HL-60 (cell line): Measurements from ENCODE around the gene URB1.

Experiments
- DNase-seq, 2 experiments: peaks; one replicate each; pipeline ENCODE4 v3.0.0-alpha.2; 2010 to 2020; ENCODE audit warnings: low read depth in 1 of 2, low spot score in 1 of 2
- H3K27ac ChIP-seq: fragments of 250-450 bp; sonication (Bioruptor Pico); replicated peaks from 2 replicates; pipeline ENCODE4 v1.5.1; 2020; ENCODE audit warnings: mild to moderate bottlenecking, moderate library complexity
- H3K27me3 ChIP-seq: fragments of 250-450 bp; sonication (Bioruptor Pico); 2 replicates; pipeline ENCODE4 v1.5.1; 2021; ENCODE audit warnings: mild to moderate bottlenecking, moderate library complexity; ENCODE audit not compliant: insufficient read depth, poor library complexity, severe bottlenecking
- H3K4me3 ChIP-seq: replicated peaks from 2 replicates; pipeline ENCODE4 v1.5.1; 2011; ENCODE audit warnings: mild to moderate bottlenecking, control low read depth, low read length; ENCODE audit not compliant: insufficient read depth
- GABPA ChIP-seq: IDR thresholded peaks from 2 replicates; pipeline ENCODE4 v1.6.1; 2012; ENCODE audit warnings: low read depth
- POLR2AphosphoS5 ChIP-seq: IDR thresholded peaks from 2 replicates; pipeline ENCODE4 v1.6.1; 2012; ENCODE audit warnings: low read depth
- SPI1 ChIP-seq: IDR thresholded peaks from 2 replicates; pipeline ENCODE4 v1.6.1; 2012; ENCODE audit warnings: low read depth, mild to moderate bottlenecking, borderline replicate concordance
- TF ChIP-seq, protein P1 (sequence below): IDR thresholded peaks from one replicate; pipeline ENCODE4 v1.5.1; 2011; ENCODE audit warnings: low read length, control low read depth, inconsistent platforms; ENCODE audit not compliant: insufficient read depth
- TF ChIP-seq, protein P2 (sequence below): IDR thresholded peaks from 2 replicates; pipeline ENCODE4 v1.6.1; 2012; ENCODE audit warnings: low read depth; ENCODE audit not compliant: insufficient replicate concordance

URB1 gene

DNA sequence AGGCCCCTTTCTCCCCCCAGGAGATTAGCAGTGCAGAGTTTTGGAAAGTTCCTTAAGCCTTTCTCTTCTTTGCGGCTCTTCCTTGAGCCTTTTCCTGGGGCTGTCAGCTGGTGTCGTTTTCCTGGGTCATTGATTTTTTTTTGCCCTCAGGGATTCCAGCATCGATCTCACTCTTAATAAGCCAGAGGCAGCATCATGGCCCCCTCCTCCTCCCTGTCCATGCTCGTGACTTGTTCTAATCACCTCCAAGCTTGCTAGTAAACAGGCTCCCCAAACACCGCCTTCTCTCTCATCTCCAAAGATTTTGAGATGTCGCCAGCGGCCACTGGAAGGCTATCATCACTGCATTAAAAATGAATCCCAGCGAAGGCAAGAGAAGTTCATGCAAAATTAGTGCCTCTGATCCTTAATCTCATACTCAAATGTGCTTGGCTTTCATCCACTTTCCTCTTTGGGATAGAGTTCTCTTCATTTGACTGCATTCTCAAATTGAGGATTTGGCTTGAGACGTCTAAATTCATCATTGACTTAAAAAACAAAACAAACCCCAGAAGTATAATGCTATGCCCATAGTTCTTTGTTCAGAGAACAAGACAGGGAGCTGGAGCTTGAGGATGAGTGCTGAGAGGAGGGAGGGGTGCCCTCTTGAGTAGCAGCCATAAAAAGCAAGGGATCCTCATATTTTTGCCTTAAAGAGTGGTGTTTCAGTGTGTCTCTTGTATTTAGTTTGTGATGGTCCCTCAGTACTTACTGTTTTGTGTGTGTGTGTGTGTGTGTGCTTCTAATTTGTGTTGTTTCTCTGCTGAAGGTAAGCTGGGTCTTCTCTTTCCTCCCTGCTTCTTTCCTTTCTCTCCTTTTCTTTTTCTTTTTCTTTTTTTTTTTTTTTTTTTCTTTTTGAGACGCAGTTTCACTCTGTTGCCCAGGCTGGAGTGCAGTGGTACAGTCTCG, 22.9 kb upstream of the URB1 start:
- DNase-seq: no peak
- TF ChIP-seq SPI1 (no peak), POLR2AphosphoS5 (no peak), GABPA (no peak)
- TF ChIP-seq, protein P1, sequence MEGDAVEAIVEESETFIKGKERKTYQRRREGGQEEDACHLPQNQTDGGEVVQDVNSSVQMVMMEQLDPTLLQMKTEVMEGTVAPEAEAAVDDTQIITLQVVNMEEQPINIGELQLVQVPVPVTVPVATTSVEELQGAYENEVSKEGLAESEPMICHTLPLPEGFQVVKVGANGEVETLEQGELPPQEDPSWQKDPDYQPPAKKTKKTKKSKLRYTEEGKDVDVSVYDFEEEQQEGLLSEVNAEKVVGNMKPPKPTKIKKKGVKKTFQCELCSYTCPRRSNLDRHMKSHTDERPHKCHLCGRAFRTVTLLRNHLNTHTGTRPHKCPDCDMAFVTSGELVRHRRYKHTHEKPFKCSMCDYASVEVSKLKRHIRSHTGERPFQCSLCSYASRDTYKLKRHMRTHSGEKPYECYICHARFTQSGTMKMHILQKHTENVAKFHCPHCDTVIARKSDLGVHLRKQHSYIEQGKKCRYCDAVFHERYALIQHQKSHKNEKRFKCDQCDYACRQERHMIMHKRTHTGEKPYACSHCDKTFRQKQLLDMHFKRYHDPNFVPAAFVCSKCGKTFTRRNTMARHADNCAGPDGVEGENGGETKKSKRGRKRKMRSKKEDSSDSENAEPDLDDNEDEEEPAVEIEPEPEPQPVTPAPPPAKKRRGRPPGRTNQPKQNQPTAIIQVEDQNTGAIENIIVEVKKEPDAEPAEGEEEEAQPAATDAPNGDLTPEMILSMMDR: no peak
- TF ChIP-seq, protein P2, sequence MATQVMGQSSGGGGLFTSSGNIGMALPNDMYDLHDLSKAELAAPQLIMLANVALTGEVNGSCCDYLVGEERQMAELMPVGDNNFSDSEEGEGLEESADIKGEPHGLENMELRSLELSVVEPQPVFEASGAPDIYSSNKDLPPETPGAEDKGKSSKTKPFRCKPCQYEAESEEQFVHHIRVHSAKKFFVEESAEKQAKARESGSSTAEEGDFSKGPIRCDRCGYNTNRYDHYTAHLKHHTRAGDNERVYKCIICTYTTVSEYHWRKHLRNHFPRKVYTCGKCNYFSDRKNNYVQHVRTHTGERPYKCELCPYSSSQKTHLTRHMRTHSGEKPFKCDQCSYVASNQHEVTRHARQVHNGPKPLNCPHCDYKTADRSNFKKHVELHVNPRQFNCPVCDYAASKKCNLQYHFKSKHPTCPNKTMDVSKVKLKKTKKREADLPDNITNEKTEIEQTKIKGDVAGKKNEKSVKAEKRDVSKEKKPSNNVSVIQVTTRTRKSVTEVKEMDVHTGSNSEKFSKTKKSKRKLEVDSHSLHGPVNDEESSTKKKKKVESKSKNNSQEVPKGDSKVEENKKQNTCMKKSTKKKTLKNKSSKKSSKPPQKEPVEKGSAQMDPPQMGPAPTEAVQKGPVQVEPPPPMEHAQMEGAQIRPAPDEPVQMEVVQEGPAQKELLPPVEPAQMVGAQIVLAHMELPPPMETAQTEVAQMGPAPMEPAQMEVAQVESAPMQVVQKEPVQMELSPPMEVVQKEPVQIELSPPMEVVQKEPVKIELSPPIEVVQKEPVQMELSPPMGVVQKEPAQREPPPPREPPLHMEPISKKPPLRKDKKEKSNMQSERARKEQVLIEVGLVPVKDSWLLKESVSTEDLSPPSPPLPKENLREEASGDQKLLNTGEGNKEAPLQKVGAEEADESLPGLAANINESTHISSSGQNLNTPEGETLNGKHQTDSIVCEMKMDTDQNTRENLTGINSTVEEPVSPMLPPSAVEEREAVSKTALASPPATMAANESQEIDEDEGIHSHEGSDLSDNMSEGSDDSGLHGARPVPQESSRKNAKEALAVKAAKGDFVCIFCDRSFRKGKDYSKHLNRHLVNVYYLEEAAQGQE: no peak
- Histone ChIP-seq H3K27me3 (peaks cover 28% of the 10 kb centered on the region), H3K27ac (no peak overlapping the region), H3K4me3 (no peak overlapping the region)

DNA sequence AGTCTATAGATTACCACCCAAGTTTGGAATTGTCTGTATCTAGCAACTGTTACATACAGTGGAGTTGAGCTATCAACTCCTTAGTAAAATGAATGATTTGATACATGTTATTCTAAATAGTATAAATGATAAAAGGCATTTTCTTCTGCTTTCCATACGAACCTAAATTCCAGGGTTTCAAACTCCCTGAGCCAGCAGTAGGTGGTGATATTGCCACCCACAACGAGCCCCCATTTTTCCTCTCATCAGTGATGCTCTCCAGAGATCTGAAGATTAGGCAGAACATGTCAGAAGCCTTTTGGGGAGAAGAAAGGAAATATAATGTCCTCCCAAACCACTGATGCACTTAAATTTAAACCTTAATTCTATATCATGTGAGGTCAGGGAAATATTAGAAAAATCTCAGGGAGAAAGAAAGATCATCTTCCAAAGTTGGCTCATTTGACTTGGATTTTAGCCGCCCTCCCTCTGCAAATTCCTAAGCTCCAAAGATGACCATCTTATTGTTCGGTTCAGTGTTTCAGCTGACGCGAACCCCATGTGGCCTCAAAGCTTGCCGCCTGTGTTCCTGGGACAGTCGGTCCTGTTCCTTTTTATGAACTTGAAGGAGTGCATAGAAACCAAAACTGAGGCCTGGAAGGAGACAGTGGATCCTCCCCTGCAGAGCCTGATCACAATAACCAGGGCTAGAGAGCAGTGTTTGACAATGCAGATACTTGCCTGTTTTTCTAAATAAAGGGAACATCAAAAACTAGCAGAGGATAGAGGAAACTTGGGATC, 22.0 kb upstream of the URB1 start:
- no peak overlapping the region for H3K27ac ChIP-seq
- TF ChIP-seq, protein P2: no peak
- TF ChIP-seq POLR2AphosphoS5: no peak
- TF ChIP-seq SPI1: no peak
- TF ChIP-seq, protein P1: no peak
- TF ChIP-seq GABPA: no peak
- peaks cover 30% of the 10 kb centered on the region for H3K27me3 ChIP-seq
- H3K4me3 ChIP-seq: no peak overlapping the region
- DNase-seq: no peak

DNA sequence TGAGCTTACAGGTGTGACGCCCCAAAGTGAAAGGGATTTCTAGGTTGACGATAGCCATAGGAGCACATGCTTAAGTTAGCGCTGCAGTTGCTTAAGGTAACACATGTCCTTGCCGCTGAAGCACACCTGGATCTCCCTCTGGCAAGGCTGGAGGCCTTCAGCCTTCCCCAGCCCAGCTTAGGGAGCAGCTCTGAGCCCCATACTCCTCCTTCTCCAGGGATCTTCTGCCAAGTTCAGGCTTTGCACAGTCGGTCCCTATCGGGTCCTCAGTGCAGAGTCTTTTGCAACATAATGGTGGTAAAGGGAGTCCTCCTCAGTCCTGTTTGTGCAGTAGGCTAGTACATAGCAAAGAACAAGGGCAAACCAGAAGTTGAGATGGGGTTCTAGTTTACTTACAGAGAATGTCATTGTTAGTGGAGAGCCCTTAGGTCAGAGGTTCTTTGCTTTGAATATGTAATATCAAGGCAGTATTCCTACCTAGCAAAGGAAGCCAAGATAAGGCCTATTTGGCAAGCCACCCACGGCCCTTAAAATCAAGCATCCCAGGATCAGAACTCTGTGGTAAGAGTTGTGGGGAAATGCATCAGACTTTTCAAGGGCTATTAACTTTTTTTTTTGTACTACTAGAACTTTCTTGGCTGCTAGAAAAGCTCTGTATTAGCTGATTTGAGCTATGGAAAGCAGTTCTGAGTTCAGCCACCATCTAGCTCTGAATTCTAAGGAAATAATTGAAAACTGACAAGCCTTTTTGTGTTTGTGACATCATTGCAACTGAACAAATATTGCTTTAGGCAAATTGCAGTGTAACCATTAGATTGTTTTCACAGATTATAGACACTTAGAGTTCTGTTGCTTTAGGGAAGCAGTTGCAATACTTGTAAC, 21.1 kb upstream of the URB1 start:
- H3K27ac ChIP-seq: no peak overlapping the region
- DNase-seq: no peak
- TF ChIP-seq, protein P1: no peak
- no peak for TF ChIP-seq POLR2AphosphoS5
- TF ChIP-seq SPI1: no peak
- no peak for TF ChIP-seq GABPA
- TF ChIP-seq, protein P2: no peak
- H3K27me3 ChIP-seq: peaks cover 32% of the 10 kb centered on the region
- no peak overlapping the region for H3K4me3 ChIP-seq
